Measurements from ENCODE around the gene KRTAP19-4.

DNA sequence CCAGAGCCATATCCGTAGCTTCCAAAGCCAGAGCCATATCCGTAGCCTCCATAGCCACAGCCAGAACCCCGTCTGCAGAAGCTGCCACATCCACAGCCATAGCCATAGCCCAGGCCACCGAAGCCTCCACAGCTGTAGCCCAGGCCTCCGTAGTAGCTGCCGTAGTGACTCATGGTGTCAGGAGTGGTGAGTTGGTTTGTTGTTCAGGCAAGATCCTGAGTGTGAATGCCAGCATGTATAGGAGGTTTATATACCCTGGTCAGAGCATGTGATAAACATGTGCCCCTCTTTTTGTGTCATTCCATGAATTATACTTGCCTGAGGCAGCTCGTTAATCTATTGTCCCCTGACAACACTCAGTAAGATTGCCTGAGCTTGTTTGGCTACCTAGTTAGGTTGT is 16.8 kb downstream of the KRTAP19-4 start, which contains the start of gene KRTAP19-1:
- TF ChIP-seq POLR2AphosphoS5 (IDR thresholded peaks at IDR 0.05; ENCODE audit: low read depth, low read length), result no peak
- TF ChIP-seq TAF1 (IDR thresholded peaks at IDR 0.05; ENCODE audit: borderline replicate concordance, insufficient read depth, low read length), result no peak
- no peak for TF ChIP-seq REST (IDR thresholded peaks at IDR 0.05; ENCODE audit: insufficient read depth in 1 of 2, low read depth in 2 of 2, low read length in 2 of 2)
- no peak for TF ChIP-seq SIN3A (IDR thresholded peaks at IDR 0.05; ENCODE audit: borderline replicate concordance, insufficient read depth, low read length)
